GM23338 (cell line): ENCODE measurements around the gene PHTF2. TPM values are rescaled to one million over a fixed set of nuclear protein-coding genes. Genes with fewer than 3 reads are reported as not detected.
"Not testable (repeated sequence)": the region's sequence is repeated elsewhere in the genome, so short reads cannot be mapped to it uniquely, and the experiment has no call there.

Experiments used
- ATAC-seq: fragments of 200-7000 bp; cut with Tn5 transposase; 3 replicates; pipeline ENCODE4 v1.9.1; 2020
- DNase-seq: peaks from one replicate; pipeline ENCODE4 v3.0.0-alpha.2; 2015; ENCODE audit warnings: low spot score
- H2AFZ ChIP-seq: fragments of 200-600 bp; sonication (generic); 2 replicates; pipeline ENCODE4 v1.8.0; 2016; ENCODE audit warnings: antibody characterized with exemption, mild to moderate bottlenecking, moderate library complexity
- H3F3A ChIP-seq: fragments of 200-600 bp; sonication (generic); replicated peaks from 2 replicates; pipeline ENCODE4 v1.8.0; 2017; ENCODE audit warnings: antibody characterized with exemption, mixed run types, low read depth
- H3K27ac ChIP-seq: fragments of 200-600 bp; sonication (generic); 2 replicates; pipeline ENCODE4 v1.6.1; 2016; ENCODE audit warnings: low read depth
- H3K27me3 ChIP-seq: fragments of 200-600 bp; sonication (generic); 2 replicates; pipeline ENCODE4 v1.8.0; 2016; ENCODE audit warnings: mild to moderate bottlenecking, mixed run types, moderate library complexity; ENCODE audit not compliant: insufficient read depth
- H3K36me3 ChIP-seq: fragments of 200-600 bp; sonication (generic); 2 replicates; pipeline ENCODE4 v1.8.0; 2016; ENCODE audit warnings: mild to moderate bottlenecking; ENCODE audit not compliant: insufficient read depth
- H3K4me1 ChIP-seq: fragments of 200-600 bp; sonication (generic); 2 replicates; pipeline ENCODE4 v1.8.0; 2016; ENCODE audit warnings: mild to moderate bottlenecking, moderate library complexity; ENCODE audit not compliant: insufficient read depth
- H3K4me2 ChIP-seq: fragments of 200-600 bp; sonication (generic); 2 replicates; pipeline ENCODE4 v1.7.1; 2017; ENCODE audit warnings: mixed run types
- H3K4me3 ChIP-seq: fragments of 200-600 bp; sonication (generic); 2 replicates; pipeline ENCODE4 v1.6.1; 2016; ENCODE audit warnings: mixed run types
- H3K79me2 ChIP-seq: fragments of 200-600 bp; sonication (generic); replicated peaks from 2 replicates; pipeline ENCODE4 v1.8.0; 2017; ENCODE audit warnings: mild to moderate bottlenecking; ENCODE audit not compliant: insufficient read depth
- H3K9me2 ChIP-seq: fragments of 200-600 bp; sonication (generic); 2 replicates; pipeline ENCODE4 v1.8.0; 2017; ENCODE audit not compliant: insufficient read depth
- H4K20me1 ChIP-seq: fragments of 200-600 bp; sonication (generic); replicated peaks from 2 replicates; pipeline ENCODE4 v1.8.0; 2017; ENCODE audit warnings: mild to moderate bottlenecking; ENCODE audit not compliant: insufficient read depth
- H3K27ac Mint-ChIP-seq: 2 replicates; pipeline ENCODE4 v1.8.0; 2020; ENCODE audit warnings: inconsistent platforms, mild to moderate bottlenecking, moderate library complexity, mixed read lengths
- H3K27me3 Mint-ChIP-seq: 3 replicates; pipeline ENCODE4 v1.8.0; 2022; ENCODE audit warnings: low read depth, mild to moderate bottlenecking, moderate library complexity, mixed read lengths, inconsistent platforms; ENCODE audit not compliant: insufficient read depth, poor library complexity
- H3K36me3 Mint-ChIP-seq: 3 replicates; pipeline ENCODE4 v1.8.0; 2021; ENCODE audit warnings: low read depth, mild to moderate bottlenecking, inconsistent platforms, moderate library complexity, mixed read lengths
- H3K4me1 Mint-ChIP-seq: 3 replicates; pipeline ENCODE4 v1.8.0; 2020; ENCODE audit warnings: mild to moderate bottlenecking, inconsistent platforms, mixed read lengths
- H3K4me3 Mint-ChIP-seq: 3 replicates; pipeline ENCODE4 v1.8.0; 2021; ENCODE audit warnings: moderate library complexity, mild to moderate bottlenecking, inconsistent platforms, mixed read lengths
- H3K9me3 Mint-ChIP-seq: 3 replicates; pipeline ENCODE4 v1.8.0; 2020; ENCODE audit warnings: moderate library complexity, mild to moderate bottlenecking, inconsistent platforms, mixed read lengths
- EZH2 ChIP-seq: fragments of 200-600 bp; sonication (generic); IDR thresholded peaks from one replicate; pipeline ENCODE4 v1.8.0; 2017; ENCODE audit warnings: antibody characterized with exemption, mild to moderate bottlenecking, low read depth; ENCODE audit not compliant: unreplicated experiment
- EZH2phosphoT487 ChIP-seq: fragments of 200-600 bp; sonication (generic); IDR thresholded peaks from one replicate; pipeline ENCODE4 v1.8.1; 2018; ENCODE audit warnings: antibody characterized with exemption; ENCODE audit not compliant: unreplicated experiment
- JUNB ChIP-seq: IDR thresholded peaks from one replicate; pipeline ENCODE4 v1.6.1; 2016; ENCODE audit warnings: antibody characterized with exemption; ENCODE audit not compliant: unreplicated experiment
- NANOG ChIP-seq: IDR thresholded peaks from 2 replicates; pipeline ENCODE4 v1.6.1; 2016; ENCODE audit warnings: antibody characterized with exemption, borderline replicate concordance
- STAT1 ChIP-seq: IDR thresholded peaks from one replicate; pipeline ENCODE4 v1.6.1; 2016; ENCODE audit warnings: antibody characterized with exemption; ENCODE audit not compliant: unreplicated experiment
- ZNF331 ChIP-seq: fragments of 250-450 bp; sonication (Bioruptor Pico); IDR thresholded peaks from 2 replicates; pipeline ENCODE4 v1.5.0; 2020; ENCODE audit warnings: low read depth, mild to moderate bottlenecking, moderate library complexity
- polyA plus RNA-seq: library from polyadenylated mRNA; unstranded; fragments of >200 nt; fragmentation: Nextera tagmentation; extraction: Ambion mirVana; gene quantifications from 2 replicates; pipeline ENCODE4 v1.2.1, GENCODE V29; 2016
- total RNA-seq: library from RNA; depleted of rRNA; stranded (reverse); fragments of >200 nt; shearing (Covaris generic); gene quantifications from 2 replicates; pipeline ENCODE4 v1.2.3, GENCODE V29; 2014
- TF ChIP-seq, protein P1 (sequence below): IDR thresholded peaks from one replicate; pipeline ENCODE4 v1.6.1; 2018; ENCODE audit warnings: antibody characterized with exemption; ENCODE audit not compliant: unreplicated experiment
- TF ChIP-seq, protein P2 (sequence below), 2 experiments: fragments of 200-600 bp in 1 of 2; sonication (generic) in 1 of 2; conservative IDR thresholded peaks; 2 replicates each; pipeline versions ENCODE4 v1.5.1 to v1.6.1; 2016 to 2017; ENCODE audit warnings: antibody characterized with exemption in 2 of 2, low read depth in 2 of 2, mild to moderate bottlenecking in 2 of 2, moderate library complexity in 1 of 2

Gene PHTF2
- total and polyA plus RNA-seq, 2 experiments from 2014 or later = 14.6 to 24.1 TPM

DNA sequence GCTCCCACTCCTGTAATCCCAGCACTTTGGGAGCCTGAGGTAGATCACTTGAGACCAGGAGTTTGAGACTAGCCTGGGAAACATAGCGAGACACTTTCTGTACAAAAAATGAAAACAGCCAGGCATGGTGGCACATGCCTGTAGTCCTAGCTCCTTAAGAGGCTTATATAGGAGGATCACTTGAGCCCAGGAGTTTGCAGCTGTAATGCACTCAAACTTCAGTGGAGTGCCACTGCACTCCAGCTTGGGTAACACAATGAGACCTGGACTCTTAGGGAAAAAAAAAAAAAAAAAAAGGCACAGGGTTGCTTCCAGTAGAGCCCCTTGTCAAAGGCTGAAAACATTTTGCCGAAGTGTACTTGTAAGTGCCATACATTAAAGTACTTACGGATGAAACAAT is 195.3 kb downstream of the PHTF2 start:
- DNase-seq (no peak), ATAC-seq (no peak)
- no peak overlapping the region for H3K4me2 ChIP-seq
- Mint-ChIP-seq H3K4me1 (peaks cover 29% of the 10 kb centered on the region), H3K27ac (no peak overlapping the region), H3K9me3 (no peaks in the 10 kb centered on the region), H3K36me3 (no peaks in the 10 kb centered on the region), H3K4me3 (no peak overlapping the region), H3K27me3 (peaks cover 2% of the 10 kb centered on the region)
- H2AFZ ChIP-seq = no peak overlapping the region; the same call in 1 of the 2 replicates
- H3K4me1 ChIP-seq = no peaks in the 10 kb centered on the region
- no peak overlapping the region for H3K4me3 ChIP-seq
- no peaks in the 10 kb centered on the region for H3K79me2 ChIP-seq
- H4K20me1 ChIP-seq = no peaks in the 10 kb centered on the region
- no peaks in the 10 kb centered on the region for H3F3A ChIP-seq
- H3K36me3 ChIP-seq = no peaks in the 10 kb centered on the region
- TF ChIP-seq JUNB = no peak
- TF ChIP-seq STAT1 = no peak
- no peak for TF ChIP-seq EZH2phosphoT487
- TF ChIP-seq NANOG = no peak
- TF ChIP-seq, protein P1, sequence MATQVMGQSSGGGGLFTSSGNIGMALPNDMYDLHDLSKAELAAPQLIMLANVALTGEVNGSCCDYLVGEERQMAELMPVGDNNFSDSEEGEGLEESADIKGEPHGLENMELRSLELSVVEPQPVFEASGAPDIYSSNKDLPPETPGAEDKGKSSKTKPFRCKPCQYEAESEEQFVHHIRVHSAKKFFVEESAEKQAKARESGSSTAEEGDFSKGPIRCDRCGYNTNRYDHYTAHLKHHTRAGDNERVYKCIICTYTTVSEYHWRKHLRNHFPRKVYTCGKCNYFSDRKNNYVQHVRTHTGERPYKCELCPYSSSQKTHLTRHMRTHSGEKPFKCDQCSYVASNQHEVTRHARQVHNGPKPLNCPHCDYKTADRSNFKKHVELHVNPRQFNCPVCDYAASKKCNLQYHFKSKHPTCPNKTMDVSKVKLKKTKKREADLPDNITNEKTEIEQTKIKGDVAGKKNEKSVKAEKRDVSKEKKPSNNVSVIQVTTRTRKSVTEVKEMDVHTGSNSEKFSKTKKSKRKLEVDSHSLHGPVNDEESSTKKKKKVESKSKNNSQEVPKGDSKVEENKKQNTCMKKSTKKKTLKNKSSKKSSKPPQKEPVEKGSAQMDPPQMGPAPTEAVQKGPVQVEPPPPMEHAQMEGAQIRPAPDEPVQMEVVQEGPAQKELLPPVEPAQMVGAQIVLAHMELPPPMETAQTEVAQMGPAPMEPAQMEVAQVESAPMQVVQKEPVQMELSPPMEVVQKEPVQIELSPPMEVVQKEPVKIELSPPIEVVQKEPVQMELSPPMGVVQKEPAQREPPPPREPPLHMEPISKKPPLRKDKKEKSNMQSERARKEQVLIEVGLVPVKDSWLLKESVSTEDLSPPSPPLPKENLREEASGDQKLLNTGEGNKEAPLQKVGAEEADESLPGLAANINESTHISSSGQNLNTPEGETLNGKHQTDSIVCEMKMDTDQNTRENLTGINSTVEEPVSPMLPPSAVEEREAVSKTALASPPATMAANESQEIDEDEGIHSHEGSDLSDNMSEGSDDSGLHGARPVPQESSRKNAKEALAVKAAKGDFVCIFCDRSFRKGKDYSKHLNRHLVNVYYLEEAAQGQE = no peak
- no peak for TF ChIP-seq ZNF331 (CRISPR knock-in tag)
- no peak for TF ChIP-seq EZH2
- no peaks in the 10 kb centered on the region for H3K27me3 ChIP-seq
- no peak overlapping the region for H3K27ac ChIP-seq
- H3K9me2 ChIP-seq = 0 out of 2 replicates have a peak, but pooled peaks cover 3% of the 10 kb centered on the region

DNA sequence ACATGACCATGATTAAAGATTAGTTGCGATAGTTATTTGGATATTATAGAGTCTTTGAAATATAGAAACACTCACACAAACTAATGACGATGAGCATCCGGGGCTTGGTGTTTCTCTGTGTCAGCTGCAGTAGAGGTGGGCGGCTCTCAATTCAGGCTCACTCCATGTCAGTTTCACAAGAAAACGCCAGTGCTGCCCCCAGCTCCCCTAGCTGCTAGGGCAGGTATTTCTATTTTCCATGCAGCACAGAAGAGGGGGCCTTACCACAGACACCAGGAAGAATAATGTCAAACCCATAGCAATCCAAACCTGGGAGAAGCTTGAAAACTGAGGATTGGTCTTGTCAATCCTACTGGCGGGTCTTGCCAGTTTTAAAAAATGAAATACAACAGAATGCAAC is 197.1 kb downstream of the PHTF2 start:
- Histone ChIP-seq H2AFZ (no peak overlapping the region), H3F3A (no peaks in the 10 kb centered on the region), H3K79me2 (no peaks in the 10 kb centered on the region), H3K4me3 (no peak overlapping the region), H3K27ac (no peak overlapping the region), H3K36me3 (no peaks in the 10 kb centered on the region), H4K20me1 (no peaks in the 10 kb centered on the region), H3K27me3 (no peaks in the 10 kb centered on the region), H3K4me1 (no peaks in the 10 kb centered on the region), H3K4me2 (no peak overlapping the region), H3K9me2 (no peaks in the 10 kb centered on the region)
- no peaks in the 10 kb centered on the region for H3K36me3 Mint-ChIP-seq
- H3K9me3 Mint-ChIP-seq = peaks cover 2% of the 10 kb centered on the region; the same call in 1 of the 3 replicates
- ATAC-seq (peak; percentile 99), DNase-seq (peak; percentile 74)
- TF ChIP-seq, protein P2, sequence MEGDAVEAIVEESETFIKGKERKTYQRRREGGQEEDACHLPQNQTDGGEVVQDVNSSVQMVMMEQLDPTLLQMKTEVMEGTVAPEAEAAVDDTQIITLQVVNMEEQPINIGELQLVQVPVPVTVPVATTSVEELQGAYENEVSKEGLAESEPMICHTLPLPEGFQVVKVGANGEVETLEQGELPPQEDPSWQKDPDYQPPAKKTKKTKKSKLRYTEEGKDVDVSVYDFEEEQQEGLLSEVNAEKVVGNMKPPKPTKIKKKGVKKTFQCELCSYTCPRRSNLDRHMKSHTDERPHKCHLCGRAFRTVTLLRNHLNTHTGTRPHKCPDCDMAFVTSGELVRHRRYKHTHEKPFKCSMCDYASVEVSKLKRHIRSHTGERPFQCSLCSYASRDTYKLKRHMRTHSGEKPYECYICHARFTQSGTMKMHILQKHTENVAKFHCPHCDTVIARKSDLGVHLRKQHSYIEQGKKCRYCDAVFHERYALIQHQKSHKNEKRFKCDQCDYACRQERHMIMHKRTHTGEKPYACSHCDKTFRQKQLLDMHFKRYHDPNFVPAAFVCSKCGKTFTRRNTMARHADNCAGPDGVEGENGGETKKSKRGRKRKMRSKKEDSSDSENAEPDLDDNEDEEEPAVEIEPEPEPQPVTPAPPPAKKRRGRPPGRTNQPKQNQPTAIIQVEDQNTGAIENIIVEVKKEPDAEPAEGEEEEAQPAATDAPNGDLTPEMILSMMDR (conservative IDR thresholded peaks at IDR 0.05; ENCODE audit: low read depth in 2 of 2) = peak; percentile 51 to 54
- TF ChIP-seq EZH2 (no peak), NANOG (no peak)
- peaks cover 17% of the 10 kb centered on the region for H3K4me1 Mint-ChIP-seq
- peaks cover 2% of the 10 kb centered on the region for H3K27me3 Mint-ChIP-seq
- no peak overlapping the region for H3K27ac Mint-ChIP-seq
- H3K4me3 Mint-ChIP-seq = no peak overlapping the region

DNA sequence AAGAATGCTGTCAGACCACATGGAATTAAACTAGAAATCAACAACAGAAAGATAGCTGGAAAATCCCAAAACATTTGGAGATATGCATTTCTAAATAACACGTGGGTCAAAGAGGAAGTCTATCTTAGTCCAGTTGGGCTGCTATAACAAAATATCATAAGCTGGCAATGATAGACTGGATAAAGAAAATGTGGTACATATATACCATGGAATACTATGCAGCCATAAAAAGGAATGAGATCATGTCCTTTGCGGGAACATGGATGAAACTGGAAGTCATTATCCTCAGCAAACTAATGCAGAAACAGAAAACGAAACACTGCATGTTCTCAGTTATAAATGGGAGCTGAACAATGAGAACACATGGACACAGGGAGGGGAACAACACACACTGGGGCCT is 200.6 kb downstream of the PHTF2 start:
- H3K79me2 ChIP-seq, H3K36me3 ChIP-seq, H4K20me1 ChIP-seq, H2AFZ ChIP-seq, H3K27ac Mint-ChIP-seq, H3K27me3 Mint-ChIP-seq, H3K9me3 Mint-ChIP-seq, H3K4me2 ChIP-seq, H3K4me1 ChIP-seq, ATAC-seq, H3K9me2 ChIP-seq, DNase-seq, H3K27me3 ChIP-seq, H3K36me3 Mint-ChIP-seq, H3K4me3 Mint-ChIP-seq, H3K27ac ChIP-seq, H3K4me3 ChIP-seq, H3F3A ChIP-seq: not testable (repeated sequence)
- H3K4me1 Mint-ChIP-seq = peaks cover 12% of the 10 kb centered on the region
